Measurements from ENCODE around the gene CCDC85A. TPM values are rescaled to one million over a fixed set of nuclear protein-coding genes. Genes with fewer than 3 reads are reported as not detected.

The CCDC85A gene
- total RNA-seq, 1 donor from 2014 or later, result 1.7 TPM

- no peak for DNase-seq (ENCODE audit: extremely low spot score, unreplicated experiment)
- H3K4me3 Mint-ChIP-seq (ENCODE audit: unreplicated experiment), result no peak overlapping the region
- H3K4me1 Mint-ChIP-seq (ENCODE audit: unreplicated experiment), result peaks cover 5% of the 10 kb centered on the region
Measured at GRCh38 chr2:56192664-56193305, 9.0 kb downstream of the CCDC85A start.

DNA sequence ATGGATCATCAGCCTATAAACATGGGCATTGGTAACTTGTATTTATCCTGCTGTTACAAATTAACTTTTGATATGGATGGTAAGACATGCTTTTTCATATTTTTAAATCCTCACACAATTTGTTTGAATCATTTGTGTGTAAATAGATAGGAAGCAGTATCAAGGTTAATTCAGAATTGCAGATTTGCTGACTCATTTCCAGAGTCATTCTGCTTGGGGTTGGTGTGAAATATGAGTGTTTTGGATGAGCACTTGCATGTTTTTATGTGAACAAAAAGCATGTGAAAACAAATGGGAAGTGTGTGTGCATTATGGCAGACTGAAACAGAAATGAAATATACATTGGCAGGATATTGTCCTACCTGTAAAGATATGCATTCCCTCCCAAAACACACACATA, 11.8 kb downstream of the CCDC85A start:
- DNase-seq (ENCODE audit: extremely low spot score, unreplicated experiment), result no peak
- Mint-ChIP-seq H3K27ac (ENCODE audit: unreplicated experiment) (no peak overlapping the region), H3K4me3 (ENCODE audit: unreplicated experiment) (no peak overlapping the region), H3K27me3 (ENCODE audit: unreplicated experiment) (no peaks in the 10 kb centered on the region), H3K36me3 (ENCODE audit: unreplicated experiment) (no peaks in the 10 kb centered on the region), H3K9me3 (ENCODE audit: unreplicated experiment) (no peaks in the 10 kb centered on the region), H3K4me1 (ENCODE audit: unreplicated experiment) (peaks cover 5% of the 10 kb centered on the region)
- no peak for TF ChIP-seq CTCF (IDR thresholded peaks at IDR 0.05)

More at GRCh38 chr2:56192664-56193305, 9.0 kb downstream of the CCDC85A start:
- H3K27me3 Mint-ChIP-seq (ENCODE audit: unreplicated experiment), result no peaks in the 10 kb centered on the region
- H3K9me3 Mint-ChIP-seq (ENCODE audit: unreplicated experiment), result no peaks in the 10 kb centered on the region
- H3K36me3 Mint-ChIP-seq (ENCODE audit: unreplicated experiment), result no peaks in the 10 kb centered on the region
- TF ChIP-seq CTCF (IDR thresholded peaks at IDR 0.05), result no peak
- H3K27ac Mint-ChIP-seq (ENCODE audit: unreplicated experiment), result no peak overlapping the region

DNA sequence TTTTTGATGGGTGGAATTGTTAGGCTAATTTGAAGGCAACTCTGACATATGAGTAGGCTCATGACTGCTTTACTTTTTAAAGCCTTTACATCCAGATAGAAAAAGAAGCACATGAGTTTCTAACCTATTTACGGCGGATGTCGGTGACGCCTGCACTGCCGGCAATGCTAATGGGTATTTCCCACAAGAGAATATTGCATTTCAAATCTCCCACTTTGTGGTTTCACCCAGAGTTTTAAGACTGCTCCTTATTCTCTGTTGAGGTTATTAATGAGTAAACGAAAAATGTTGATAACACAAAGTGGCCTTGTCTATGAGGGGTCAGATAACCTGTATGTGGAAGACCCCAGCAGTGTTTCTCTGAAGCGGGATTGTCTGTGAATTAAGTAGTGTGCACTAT, 14.0 kb downstream of the CCDC85A start:
- TF ChIP-seq CTCF (IDR thresholded peaks at IDR 0.05), result no peak
- Mint-ChIP-seq H3K9me3 (ENCODE audit: unreplicated experiment) (no peaks in the 10 kb centered on the region), H3K27me3 (ENCODE audit: unreplicated experiment) (no peaks in the 10 kb centered on the region), H3K36me3 (ENCODE audit: unreplicated experiment) (no peaks in the 10 kb centered on the region), H3K27ac (ENCODE audit: unreplicated experiment) (no peak overlapping the region), H3K4me3 (ENCODE audit: unreplicated experiment) (no peak overlapping the region), H3K4me1 (ENCODE audit: unreplicated experiment) (peaks cover 7% of the 10 kb centered on the region)
- DNase-seq (ENCODE audit: extremely low spot score, unreplicated experiment), result no peak

GRCh38 chr2:56198936-56199335, 15.1 kb downstream of the CCDC85A start:
- DNase-seq (ENCODE audit: extremely low spot score, unreplicated experiment), result no peak
- no peaks in the 10 kb centered on the region for H3K27me3 Mint-ChIP-seq (ENCODE audit: unreplicated experiment)
- H3K4me3 Mint-ChIP-seq (ENCODE audit: unreplicated experiment), result no peak overlapping the region
- TF ChIP-seq CTCF (IDR thresholded peaks at IDR 0.05), result no peak
- no peaks in the 10 kb centered on the region for H3K9me3 Mint-ChIP-seq (ENCODE audit: unreplicated experiment)
- H3K4me1 Mint-ChIP-seq (ENCODE audit: unreplicated experiment), result peaks cover 7% of the 10 kb centered on the region
- no peaks in the 10 kb centered on the region for H3K36me3 Mint-ChIP-seq (ENCODE audit: unreplicated experiment)
- no peak overlapping the region for H3K27ac Mint-ChIP-seq (ENCODE audit: unreplicated experiment)

DNA sequence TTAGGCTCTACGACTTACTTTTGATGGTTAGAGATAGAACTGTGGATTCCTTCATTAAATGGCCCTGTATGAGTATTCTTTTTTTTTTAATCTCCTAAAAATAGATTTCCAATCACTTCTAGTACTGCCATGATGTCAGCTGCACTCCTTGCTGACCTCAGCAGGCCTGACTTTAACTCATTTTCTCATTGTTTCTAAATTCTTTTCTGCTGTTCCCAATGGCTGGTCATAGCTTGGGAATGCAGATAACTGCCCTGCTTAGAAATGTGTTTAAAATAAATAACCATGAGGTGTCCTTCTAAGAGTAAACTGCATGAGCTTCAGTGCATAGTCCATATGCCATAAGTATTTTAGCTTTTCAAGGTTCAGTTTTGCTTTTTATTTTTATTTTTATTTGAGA, 15.7 kb downstream of the CCDC85A start:
- DNase-seq (ENCODE audit: extremely low spot score, unreplicated experiment), result no peak
- Mint-ChIP-seq H3K36me3 (ENCODE audit: unreplicated experiment) (no peaks in the 10 kb centered on the region), H3K27me3 (ENCODE audit: unreplicated experiment) (no peaks in the 10 kb centered on the region), H3K4me1 (ENCODE audit: unreplicated experiment) (peaks cover 7% of the 10 kb centered on the region), H3K4me3 (ENCODE audit: unreplicated experiment) (no peak overlapping the region), H3K9me3 (ENCODE audit: unreplicated experiment) (no peaks in the 10 kb centered on the region), H3K27ac (ENCODE audit: unreplicated experiment) (no peak overlapping the region)
- no peak for TF ChIP-seq CTCF (IDR thresholded peaks at IDR 0.05)

All from osteocyte (in vitro differentiated cells).